HL-60 (cell line): ENCODE results near the gene EBPL.

Source experiments
- GABPA ChIP-seq: IDR thresholded peaks from 2 replicates; pipeline ENCODE4 v1.6.1; 2012; ENCODE audit warnings: low read depth
- POLR2AphosphoS5 ChIP-seq: IDR thresholded peaks from 2 replicates; pipeline ENCODE4 v1.6.1; 2012; ENCODE audit warnings: low read depth
- TF ChIP-seq, protein P1 (sequence below): IDR thresholded peaks from one replicate; pipeline ENCODE4 v1.5.1; 2011; ENCODE audit warnings: low read length, control low read depth, inconsistent platforms; ENCODE audit not compliant: insufficient read depth
- TF ChIP-seq, protein P2 (sequence below): IDR thresholded peaks from 2 replicates; pipeline ENCODE4 v1.6.1; 2012; ENCODE audit warnings: low read depth; ENCODE audit not compliant: insufficient replicate concordance

DNA sequence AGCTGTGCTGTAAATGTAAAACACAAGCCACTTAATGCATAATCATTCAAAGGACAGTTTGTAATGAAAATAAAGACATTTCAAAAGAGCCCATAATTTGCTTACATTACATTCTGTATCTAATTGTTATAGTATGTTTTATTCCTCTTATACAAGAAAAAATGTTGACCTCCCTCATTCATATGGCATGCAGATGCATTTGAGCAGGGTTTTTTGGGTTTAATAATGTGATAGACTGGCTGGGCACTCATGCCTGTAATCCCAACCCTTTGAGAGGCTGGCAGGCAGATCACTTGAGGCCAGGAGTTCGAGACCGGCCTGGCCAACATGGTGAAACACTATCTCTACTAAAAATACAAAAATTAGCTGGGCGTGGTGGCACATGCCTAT is 74.6 kb downstream of the EBPL start:
- TF ChIP-seq, protein P1, sequence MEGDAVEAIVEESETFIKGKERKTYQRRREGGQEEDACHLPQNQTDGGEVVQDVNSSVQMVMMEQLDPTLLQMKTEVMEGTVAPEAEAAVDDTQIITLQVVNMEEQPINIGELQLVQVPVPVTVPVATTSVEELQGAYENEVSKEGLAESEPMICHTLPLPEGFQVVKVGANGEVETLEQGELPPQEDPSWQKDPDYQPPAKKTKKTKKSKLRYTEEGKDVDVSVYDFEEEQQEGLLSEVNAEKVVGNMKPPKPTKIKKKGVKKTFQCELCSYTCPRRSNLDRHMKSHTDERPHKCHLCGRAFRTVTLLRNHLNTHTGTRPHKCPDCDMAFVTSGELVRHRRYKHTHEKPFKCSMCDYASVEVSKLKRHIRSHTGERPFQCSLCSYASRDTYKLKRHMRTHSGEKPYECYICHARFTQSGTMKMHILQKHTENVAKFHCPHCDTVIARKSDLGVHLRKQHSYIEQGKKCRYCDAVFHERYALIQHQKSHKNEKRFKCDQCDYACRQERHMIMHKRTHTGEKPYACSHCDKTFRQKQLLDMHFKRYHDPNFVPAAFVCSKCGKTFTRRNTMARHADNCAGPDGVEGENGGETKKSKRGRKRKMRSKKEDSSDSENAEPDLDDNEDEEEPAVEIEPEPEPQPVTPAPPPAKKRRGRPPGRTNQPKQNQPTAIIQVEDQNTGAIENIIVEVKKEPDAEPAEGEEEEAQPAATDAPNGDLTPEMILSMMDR = no peak
- TF ChIP-seq POLR2AphosphoS5 (no peak), GABPA (no peak)
- TF ChIP-seq, protein P2, sequence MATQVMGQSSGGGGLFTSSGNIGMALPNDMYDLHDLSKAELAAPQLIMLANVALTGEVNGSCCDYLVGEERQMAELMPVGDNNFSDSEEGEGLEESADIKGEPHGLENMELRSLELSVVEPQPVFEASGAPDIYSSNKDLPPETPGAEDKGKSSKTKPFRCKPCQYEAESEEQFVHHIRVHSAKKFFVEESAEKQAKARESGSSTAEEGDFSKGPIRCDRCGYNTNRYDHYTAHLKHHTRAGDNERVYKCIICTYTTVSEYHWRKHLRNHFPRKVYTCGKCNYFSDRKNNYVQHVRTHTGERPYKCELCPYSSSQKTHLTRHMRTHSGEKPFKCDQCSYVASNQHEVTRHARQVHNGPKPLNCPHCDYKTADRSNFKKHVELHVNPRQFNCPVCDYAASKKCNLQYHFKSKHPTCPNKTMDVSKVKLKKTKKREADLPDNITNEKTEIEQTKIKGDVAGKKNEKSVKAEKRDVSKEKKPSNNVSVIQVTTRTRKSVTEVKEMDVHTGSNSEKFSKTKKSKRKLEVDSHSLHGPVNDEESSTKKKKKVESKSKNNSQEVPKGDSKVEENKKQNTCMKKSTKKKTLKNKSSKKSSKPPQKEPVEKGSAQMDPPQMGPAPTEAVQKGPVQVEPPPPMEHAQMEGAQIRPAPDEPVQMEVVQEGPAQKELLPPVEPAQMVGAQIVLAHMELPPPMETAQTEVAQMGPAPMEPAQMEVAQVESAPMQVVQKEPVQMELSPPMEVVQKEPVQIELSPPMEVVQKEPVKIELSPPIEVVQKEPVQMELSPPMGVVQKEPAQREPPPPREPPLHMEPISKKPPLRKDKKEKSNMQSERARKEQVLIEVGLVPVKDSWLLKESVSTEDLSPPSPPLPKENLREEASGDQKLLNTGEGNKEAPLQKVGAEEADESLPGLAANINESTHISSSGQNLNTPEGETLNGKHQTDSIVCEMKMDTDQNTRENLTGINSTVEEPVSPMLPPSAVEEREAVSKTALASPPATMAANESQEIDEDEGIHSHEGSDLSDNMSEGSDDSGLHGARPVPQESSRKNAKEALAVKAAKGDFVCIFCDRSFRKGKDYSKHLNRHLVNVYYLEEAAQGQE = no peak
